ENCODE results near the gene ERC1. TPM values are rescaled to one million over a fixed set of nuclear protein-coding genes. Genes with fewer than 3 reads are reported as not detected.

The ERC1 gene
- polyA plus RNA-seq, 2 of the 4 experiments (the other 2 are of a cell fraction) = 14.2 to 20.9 TPM

DNA sequence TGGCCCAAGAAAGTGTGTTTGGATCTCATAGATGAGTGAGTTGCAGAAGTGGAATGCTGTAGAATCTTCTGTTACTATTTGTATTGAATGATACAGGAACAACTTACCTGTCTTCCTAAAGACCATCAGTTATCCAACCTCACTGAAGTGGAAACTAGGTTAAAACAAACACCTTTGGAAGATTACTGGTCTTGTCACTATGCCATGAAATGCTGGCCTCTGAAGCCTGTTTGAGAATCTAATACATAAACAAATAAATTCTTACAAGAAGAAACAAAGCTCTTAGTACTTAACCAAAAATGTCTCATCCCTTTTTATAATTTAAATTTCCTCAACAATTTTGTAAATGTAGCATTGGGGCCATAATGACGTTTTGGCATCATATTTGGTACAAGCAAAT lies 448.2 kb downstream of the ERC1 start:
- 77% methylated on average over 1 of the region's 1 CpG for WGBS (ENCODE audit: missing lambda C conversion rate)
- no peak for FAIRE-seq
- CTCF ChIA-PET = no interaction called here

DNA sequence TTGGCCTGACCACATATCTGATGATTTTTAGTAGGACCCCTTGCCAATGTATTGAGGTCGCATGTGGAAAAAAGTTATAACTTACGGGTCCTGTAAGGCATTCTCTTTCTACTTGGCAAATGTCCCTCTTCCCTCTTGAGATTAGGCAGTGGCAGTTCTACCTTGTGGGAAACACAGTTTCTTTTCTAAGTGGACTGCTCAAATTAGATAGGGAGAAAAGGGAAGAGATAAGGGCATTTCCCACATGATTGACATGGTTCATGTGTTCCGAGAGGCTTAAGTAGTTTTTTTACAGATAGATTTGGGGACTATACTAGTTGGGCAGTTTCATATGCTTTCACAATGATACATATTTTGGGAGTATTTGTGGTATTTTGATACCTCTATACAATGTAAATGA lies 448.7 kb downstream of the ERC1 start:
- Histone ChIP-seq H3K4me2 (no peak overlapping the region), H3K4me3 (no peak overlapping the region), H3K9me3 (no peaks in the 10 kb centered on the region), H3K4me1 (no peaks in the 10 kb centered on the region), H3K27ac (no peak overlapping the region)
- no peak for FAIRE-seq
- CTCF ChIA-PET = no interaction called here
- POLR2A ChIA-PET = no interaction called here
- TF ChIP-seq, protein P1, sequence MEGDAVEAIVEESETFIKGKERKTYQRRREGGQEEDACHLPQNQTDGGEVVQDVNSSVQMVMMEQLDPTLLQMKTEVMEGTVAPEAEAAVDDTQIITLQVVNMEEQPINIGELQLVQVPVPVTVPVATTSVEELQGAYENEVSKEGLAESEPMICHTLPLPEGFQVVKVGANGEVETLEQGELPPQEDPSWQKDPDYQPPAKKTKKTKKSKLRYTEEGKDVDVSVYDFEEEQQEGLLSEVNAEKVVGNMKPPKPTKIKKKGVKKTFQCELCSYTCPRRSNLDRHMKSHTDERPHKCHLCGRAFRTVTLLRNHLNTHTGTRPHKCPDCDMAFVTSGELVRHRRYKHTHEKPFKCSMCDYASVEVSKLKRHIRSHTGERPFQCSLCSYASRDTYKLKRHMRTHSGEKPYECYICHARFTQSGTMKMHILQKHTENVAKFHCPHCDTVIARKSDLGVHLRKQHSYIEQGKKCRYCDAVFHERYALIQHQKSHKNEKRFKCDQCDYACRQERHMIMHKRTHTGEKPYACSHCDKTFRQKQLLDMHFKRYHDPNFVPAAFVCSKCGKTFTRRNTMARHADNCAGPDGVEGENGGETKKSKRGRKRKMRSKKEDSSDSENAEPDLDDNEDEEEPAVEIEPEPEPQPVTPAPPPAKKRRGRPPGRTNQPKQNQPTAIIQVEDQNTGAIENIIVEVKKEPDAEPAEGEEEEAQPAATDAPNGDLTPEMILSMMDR (IDR thresholded peaks at IDR 0.05) = no peak
- no peak for TF ChIP-seq TFCP2L1 (CRISPR knock-in tag; IDR thresholded peaks at IDR 0.05)
- no peak for TF ChIP-seq HOXB13 (CRISPR knock-in tag; IDR thresholded peaks at IDR 0.05; ENCODE audit: low read depth)
- TF ChIP-seq KDM5A (IDR thresholded peaks at IDR 0.05) = no peak
- no peak for TF ChIP-seq NPAS2 (CRISPR knock-in tag; IDR thresholded peaks at IDR 0.05; ENCODE audit: borderline replicate concordance)
- TF ChIP-seq CBX8 (IDR thresholded peaks at IDR 0.05) = no peak
- TF ChIP-seq FOXS1 (CRISPR knock-in tag; IDR thresholded peaks at IDR 0.05) = no peak
- no peak for TF ChIP-seq HEYL (CRISPR knock-in tag; IDR thresholded peaks at IDR 0.05)
- TF ChIP-seq ZSCAN20 (CRISPR knock-in tag; IDR thresholded peaks at IDR 0.05) = no peak
- TF ChIP-seq, protein P2, sequence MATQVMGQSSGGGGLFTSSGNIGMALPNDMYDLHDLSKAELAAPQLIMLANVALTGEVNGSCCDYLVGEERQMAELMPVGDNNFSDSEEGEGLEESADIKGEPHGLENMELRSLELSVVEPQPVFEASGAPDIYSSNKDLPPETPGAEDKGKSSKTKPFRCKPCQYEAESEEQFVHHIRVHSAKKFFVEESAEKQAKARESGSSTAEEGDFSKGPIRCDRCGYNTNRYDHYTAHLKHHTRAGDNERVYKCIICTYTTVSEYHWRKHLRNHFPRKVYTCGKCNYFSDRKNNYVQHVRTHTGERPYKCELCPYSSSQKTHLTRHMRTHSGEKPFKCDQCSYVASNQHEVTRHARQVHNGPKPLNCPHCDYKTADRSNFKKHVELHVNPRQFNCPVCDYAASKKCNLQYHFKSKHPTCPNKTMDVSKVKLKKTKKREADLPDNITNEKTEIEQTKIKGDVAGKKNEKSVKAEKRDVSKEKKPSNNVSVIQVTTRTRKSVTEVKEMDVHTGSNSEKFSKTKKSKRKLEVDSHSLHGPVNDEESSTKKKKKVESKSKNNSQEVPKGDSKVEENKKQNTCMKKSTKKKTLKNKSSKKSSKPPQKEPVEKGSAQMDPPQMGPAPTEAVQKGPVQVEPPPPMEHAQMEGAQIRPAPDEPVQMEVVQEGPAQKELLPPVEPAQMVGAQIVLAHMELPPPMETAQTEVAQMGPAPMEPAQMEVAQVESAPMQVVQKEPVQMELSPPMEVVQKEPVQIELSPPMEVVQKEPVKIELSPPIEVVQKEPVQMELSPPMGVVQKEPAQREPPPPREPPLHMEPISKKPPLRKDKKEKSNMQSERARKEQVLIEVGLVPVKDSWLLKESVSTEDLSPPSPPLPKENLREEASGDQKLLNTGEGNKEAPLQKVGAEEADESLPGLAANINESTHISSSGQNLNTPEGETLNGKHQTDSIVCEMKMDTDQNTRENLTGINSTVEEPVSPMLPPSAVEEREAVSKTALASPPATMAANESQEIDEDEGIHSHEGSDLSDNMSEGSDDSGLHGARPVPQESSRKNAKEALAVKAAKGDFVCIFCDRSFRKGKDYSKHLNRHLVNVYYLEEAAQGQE (IDR thresholded peaks at IDR 0.05) = no peak
- TF ChIP-seq SREBF2 (IDR thresholded peaks at IDR 0.05) = no peak
- TF ChIP-seq, protein P3, sequence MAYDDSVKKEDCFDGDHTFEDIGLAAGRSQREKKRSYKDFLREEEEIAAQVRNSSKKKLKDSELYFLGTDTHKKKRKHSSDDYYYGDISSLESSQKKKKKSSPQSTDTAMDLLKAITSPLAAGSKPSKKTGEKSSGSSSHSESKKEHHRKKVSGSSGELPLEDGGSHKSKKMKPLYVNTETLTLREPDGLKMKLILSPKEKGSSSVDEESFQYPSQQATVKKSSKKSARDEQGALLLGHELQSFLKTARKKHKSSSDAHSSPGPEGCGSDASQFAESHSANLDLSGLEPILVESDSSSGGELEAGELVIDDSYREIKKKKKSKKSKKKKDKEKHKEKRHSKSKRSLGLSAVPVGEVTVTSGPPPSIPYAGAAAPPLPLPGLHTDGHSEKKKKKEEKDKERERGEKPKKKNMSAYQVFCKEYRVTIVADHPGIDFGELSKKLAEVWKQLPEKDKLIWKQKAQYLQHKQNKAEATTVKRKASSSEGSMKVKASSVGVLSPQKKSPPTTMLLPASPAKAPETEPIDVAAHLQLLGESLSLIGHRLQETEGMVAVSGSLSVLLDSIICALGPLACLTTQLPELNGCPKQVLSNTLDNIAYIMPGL (CRISPR knock-in tag; IDR thresholded peaks at IDR 0.05; ENCODE audit: borderline replicate concordance) = no peak
- no peak for TF ChIP-seq FOSL2 (IDR thresholded peaks at IDR 0.05)
- TF ChIP-seq FOSL2 (CRISPR knock-in tag; IDR thresholded peaks at IDR 0.05) = no peak
- no peak for TF ChIP-seq CHD2 (IDR thresholded peaks at IDR 0.05; ENCODE audit: low read length, partially characterized antibody)
- TF ChIP-seq ZNF302 (CRISPR knock-in tag; IDR thresholded peaks at IDR 0.05) = no peak
- TF ChIP-seq RARB (CRISPR knock-in tag; IDR thresholded peaks at IDR 0.05) = no peak
- TF ChIP-seq, protein P4, sequence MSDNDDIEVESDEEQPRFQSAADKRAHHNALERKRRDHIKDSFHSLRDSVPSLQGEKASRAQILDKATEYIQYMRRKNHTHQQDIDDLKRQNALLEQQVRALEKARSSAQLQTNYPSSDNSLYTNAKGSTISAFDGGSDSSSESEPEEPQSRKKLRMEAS (IDR thresholded peaks at IDR 0.05) = no peak
- ATAC-seq = no peak
- 95% methylated on average over 3 of the region's 3 CpGs for WGBS (ENCODE audit: missing lambda C conversion rate)
- no peak for DNase-seq (ENCODE audit: low read depth in 1 of 2, low spot score in 1 of 2)

More for the DNA sequence above, 448.2 kb downstream of the ERC1 start:
- no peak for DNase-seq (ENCODE audit: low read depth in 1 of 2, low spot score in 1 of 2)
- no peaks in the 10 kb centered on the region for H3K9me3 ChIP-seq
- no peaks in the 10 kb centered on the region for H3K4me1 ChIP-seq
- ATAC-seq = no peak
- no peak overlapping the region for H3K4me2 ChIP-seq
- POLR2A ChIA-PET = no interaction called here
- no peak for TF ChIP-seq KDM5A (IDR thresholded peaks at IDR 0.05)
- TF ChIP-seq MYC (IDR thresholded peaks at IDR 0.05; ENCODE audit: borderline replicate concordance, low read length) = no peak
- no peak for TF ChIP-seq ZSCAN20 (CRISPR knock-in tag; IDR thresholded peaks at IDR 0.05)
- no peak for TF ChIP-seq EHMT2 (IDR thresholded peaks at IDR 0.05; ENCODE audit: low read depth)
- no peak for TF ChIP-seq HEYL (CRISPR knock-in tag; IDR thresholded peaks at IDR 0.05)
- no peak for TF ChIP-seq POLR2AphosphoS2 (conservative IDR thresholded peaks at IDR 0.05; ENCODE audit: low read length)
- no peak for TF ChIP-seq ZC3H11A (IDR thresholded peaks at IDR 0.05)
- TF ChIP-seq ZFP36 (IDR thresholded peaks at IDR 0.05; ENCODE audit: borderline replicate concordance, partially characterized antibody) = no peak
- TF ChIP-seq SMC3 (IDR thresholded peaks at IDR 0.05) = no peak
- TF ChIP-seq, protein P5, sequence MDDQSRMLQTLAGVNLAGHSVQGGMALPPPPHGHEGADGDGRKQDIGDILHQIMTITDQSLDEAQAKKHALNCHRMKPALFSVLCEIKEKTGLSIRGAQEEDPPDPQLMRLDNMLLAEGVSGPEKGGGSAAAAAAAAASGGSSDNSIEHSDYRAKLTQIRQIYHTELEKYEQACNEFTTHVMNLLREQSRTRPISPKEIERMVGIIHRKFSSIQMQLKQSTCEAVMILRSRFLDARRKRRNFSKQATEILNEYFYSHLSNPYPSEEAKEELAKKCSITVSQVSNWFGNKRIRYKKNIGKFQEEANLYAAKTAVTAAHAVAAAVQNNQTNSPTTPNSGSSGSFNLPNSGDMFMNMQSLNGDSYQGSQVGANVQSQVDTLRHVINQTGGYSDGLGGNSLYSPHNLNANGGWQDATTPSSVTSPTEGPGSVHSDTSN (IDR thresholded peaks at IDR 0.05) = no peak
- no peak for TF ChIP-seq RAD21 (conservative IDR thresholded peaks at IDR 0.05 in 1 of 2, IDR thresholded peaks at IDR 0.05 in 1 of 2)
- no peak for TF ChIP-seq PHF8 (IDR thresholded peaks at IDR 0.05; ENCODE audit: borderline replicate concordance, low read depth)
- TF ChIP-seq ZNF302 (CRISPR knock-in tag; IDR thresholded peaks at IDR 0.05) = no peak
- no peak for TF ChIP-seq POLR2A (IDR thresholded peaks at IDR 0.05; ENCODE audit: low read length)
- TF ChIP-seq, protein P6, sequence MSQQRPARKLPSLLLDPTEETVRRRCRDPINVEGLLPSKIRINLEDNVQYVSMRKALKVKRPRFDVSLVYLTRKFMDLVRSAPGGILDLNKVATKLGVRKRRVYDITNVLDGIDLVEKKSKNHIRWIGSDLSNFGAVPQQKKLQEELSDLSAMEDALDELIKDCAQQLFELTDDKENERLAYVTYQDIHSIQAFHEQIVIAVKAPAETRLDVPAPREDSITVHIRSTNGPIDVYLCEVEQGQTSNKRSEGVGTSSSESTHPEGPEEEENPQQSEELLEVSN (IDR thresholded peaks at IDR 0.05; ENCODE audit: borderline replicate concordance, low read depth) = no peak
- no peak for TF ChIP-seq JUN (IDR thresholded peaks at IDR 0.05)
- H3K4me3 ChIP-seq = no peak overlapping the region
- H3K27ac ChIP-seq = no peak overlapping the region
